ENCODE data around the gene EPN1.

The EPN1 gene

GRCh38 chr19:55646889-55647731 lies 27.9 kb upstream of the EPN1 start:
- no peak for DNase-seq

- no peak for DNase-seq
Measured at GRCh38 chr19:55647732-55648584, 27.1 kb upstream of the EPN1 start, which contains the start of gene CCDC106. Gene CCDC106 (plus strand): TSS chr19:55648212. CDS start chr19:55649047, 835 bp downstream.

GRCh38 chr19:55648585-55649267 lies 26.3 kb upstream of the EPN1 start:
- DNase-seq: no peak

GRCh38 chr19:55649268-55650125 lies 25.5 kb upstream of the EPN1 start:
- no peak for DNase-seq

- DNase-seq: no peak
Measured at GRCh38 chr19:55650126-55650557, 24.9 kb upstream of the EPN1 start.

GRCh38 chr19:55650602-55651230 lies 24.3 kb upstream of the EPN1 start:
- no peak for DNase-seq

GRCh38 chr19:55651236-55651635 lies 23.8 kb upstream of the EPN1 start:
- no peak for DNase-seq

GRCh38 chr19:55652311-55653128 lies 22.5 kb upstream of the EPN1 start:
- no peak for DNase-seq

GRCh38 chr19:55653651-55654322 lies 21.2 kb upstream of the EPN1 start:
- peak; percentile 73 for DNase-seq

- DNase-seq: peak; percentile 95
Measured at GRCh38 chr19:55654323-55654867, 20.6 kb upstream of the EPN1 start.

GRCh38 chr19:55654868-55655647 lies 20.0 kb upstream of the EPN1 start, which contains the start of gene U2AF2:
Gene U2AF2 (plus strand): TSS chr19:55655035. CDS start chr19:55655105, 70 bp downstream.
- DNase-seq: no peak

- no peak for DNase-seq
Measured at GRCh38 chr19:55655648-55656040, 19.4 kb upstream of the EPN1 start.

GRCh38 chr19:55656552-55656951 lies 18.5 kb upstream of the EPN1 start:
- no peak for DNase-seq

GRCh38 chr19:55656988-55657747 lies 17.9 kb upstream of the EPN1 start:
- DNase-seq: no peak

GRCh38 chr19:55658846-55659459 lies 16.1 kb upstream of the EPN1 start:
- DNase-seq: no peak

GRCh38 chr19:55659822-55660221 lies 15.2 kb upstream of the EPN1 start:
- no peak for DNase-seq

- no peak for DNase-seq
Measured at GRCh38 chr19:55660404-55660803, 14.6 kb upstream of the EPN1 start.

GRCh38 chr19:55660991-55661390 lies 14.0 kb upstream of the EPN1 start:
- no peak for DNase-seq

All from SIG-M5 (cell line).